Measurements from ENCODE around the gene AKAP8L. TPM values are rescaled to one million over a fixed set of nuclear protein-coding genes. Genes with fewer than 3 reads are reported as not detected.

AKAP8L gene
- total and polyA plus RNA-seq, 4 donors = 16.4 to 67.1 (median 42.9) TPM

GRCh38 chr19:15445807-15446376 lies 27.1 kb upstream of the AKAP8L start:
- no peak overlapping the region for H3K27ac ChIP-seq (ENCODE audit: low read depth in 1 of 2, low read length in 2 of 2)
- no peak for DNase-seq (ENCODE audit: low spot score)
- no peaks in the 10 kb centered on the region for H3K9me3 ChIP-seq (ENCODE audit: control insufficient read depth in 4 of 4, low read length in 3 of 4)
- H3K36me3 ChIP-seq (ENCODE audit: control insufficient read depth in 4 of 4, insufficient read depth in 3 of 4, low read depth in 1 of 4, low read length in 3 of 4) = no peaks in the 10 kb centered on the region
- peaks cover 6 to 40% (median 35%) of the 10 kb centered on the region in 4 donors for H3K4me1 ChIP-seq (ENCODE audit: control insufficient read depth in 4 of 4, insufficient read depth in 4 of 4, low read length in 3 of 4)
- no peak overlapping the region for H3K9ac ChIP-seq (ENCODE audit: low read depth in 1 of 2, low read length in 2 of 2)
- TF ChIP-seq EGR1 (IDR thresholded peaks at IDR 0.05; ENCODE audit: low read depth in 2 of 2) (no peak), YY1 (IDR thresholded peaks at IDR 0.05) (no peak), FOXA2 (IDR thresholded peaks at IDR 0.05) (no peak), NR2F2 (IDR thresholded peaks at IDR 0.05) (no peak), JUND (IDR thresholded peaks at IDR 0.05) (no peak), ATF3 (IDR thresholded peaks at IDR 0.05) (no peak), HNF4A (conservative IDR thresholded peaks at IDR 0.05) (peak; percentile 34 to 50), RXRA (IDR thresholded peaks at IDR 0.05) (peak; percentile 69 to 77), ZBTB33 (IDR thresholded peaks at IDR 0.05) (no peak), GABPA (IDR thresholded peaks at IDR 0.05 in 1 of 2, conservative IDR thresholded peaks at IDR 0.05 in 1 of 2) (no peak), CTCF (IDR thresholded peaks at IDR 0.05; ENCODE audit: low read depth, low read length, missing input control) (no peak), TAF1 (conservative IDR thresholded peaks at IDR 0.05) (no peak), HNF4G (IDR thresholded peaks at IDR 0.05) (no peak), FOXA1 (IDR thresholded peaks at IDR 0.05) (no peak), RAD21 (IDR thresholded peaks at IDR 0.05) (peak in 1 of 2 donors; percentile 18), REST (IDR thresholded peaks at IDR 0.05) (no peak), SP1 (IDR thresholded peaks at IDR 0.05) (peak; percentile 45)
- TF ChIP-seq, protein P1, sequence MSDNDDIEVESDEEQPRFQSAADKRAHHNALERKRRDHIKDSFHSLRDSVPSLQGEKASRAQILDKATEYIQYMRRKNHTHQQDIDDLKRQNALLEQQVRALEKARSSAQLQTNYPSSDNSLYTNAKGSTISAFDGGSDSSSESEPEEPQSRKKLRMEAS (IDR thresholded peaks at IDR 0.05) = peak; percentile 35
- no peaks in the 10 kb centered on the region for H3K27me3 ChIP-seq (ENCODE audit: control insufficient read depth in 4 of 4, insufficient read depth in 4 of 4, low read length in 3 of 4)
- WGBS = 57% methylated on average over 7 of the region's 7 CpGs
- no peak overlapping the region for H3K4me3 ChIP-seq (ENCODE audit: low read depth in 1 of 3, low read length in 3 of 3)
